ENCODE measurements around the gene FANCC. TPM values are rescaled to one million over a fixed set of nuclear protein-coding genes. Genes with fewer than 3 reads are reported as not detected.

Gene FANCC
- total RNA-seq, 1 experiment from 2014 or later = 44.7 TPM

- Histone ChIP-seq H3K4me2 (no peak overlapping the region), H3F3A (ENCODE audit: insufficient read depth, low read depth) (no peaks in the 10 kb centered on the region), H2AFZ (no peak overlapping the region), H4K20me1 (ENCODE audit: insufficient read depth) (no peaks in the 10 kb centered on the region), H3K79me2 (ENCODE audit: low read depth) (no peaks in the 10 kb centered on the region), H3K36me3 (ENCODE audit: low read depth) (no peaks in the 10 kb centered on the region), H3K9me3 (ENCODE audit: insufficient read depth, low read depth) (no peaks in the 10 kb centered on the region), H3K4me3 (no peak overlapping the region), H3K9me2 (ENCODE audit: insufficient read depth) (no peaks in the 10 kb centered on the region), H3K4me1 (replicated peaks; ENCODE audit: insufficient read depth) (no peaks in the 10 kb centered on the region), H3K27me3 (ENCODE audit: insufficient read depth, low read depth) (no peaks in the 10 kb centered on the region), H3K27ac (no peak overlapping the region)
- no peak for DNase-seq
- ChIA-PET POLR2A (ENCODE audit: unreplicated experiment) (no interaction called here), CTCF (no interaction called here)
- TF ChIP-seq EZH2 (IDR thresholded peaks at IDR 0.05; ENCODE audit: low read depth) = no peak
- BruUV-seq (replicated peaks) = no TSS peak
- intact Hi-C loops (cut with micrococcal nuclease; ENCODE audit: unreplicated experiment) = no loop called here
Observed at GRCh38 chr9:95239071-95239470, 78.4 kb downstream of the FANCC start.

GRCh38 chr9:95237336-95237735, 80.2 kb downstream of the FANCC start:
- Histone ChIP-seq H3K4me3 (no peak overlapping the region), H3K27ac (no peak overlapping the region), H3K79me2 (ENCODE audit: low read depth) (no peaks in the 10 kb centered on the region), H3K36me3 (ENCODE audit: low read depth) (no peaks in the 10 kb centered on the region), H3K9me3 (ENCODE audit: insufficient read depth, low read depth) (no peaks in the 10 kb centered on the region), H3K27me3 (ENCODE audit: insufficient read depth, low read depth) (no peaks in the 10 kb centered on the region), H3K4me1 (replicated peaks; ENCODE audit: insufficient read depth) (no peaks in the 10 kb centered on the region), H4K20me1 (ENCODE audit: insufficient read depth) (no peaks in the 10 kb centered on the region), H3K9me2 (ENCODE audit: insufficient read depth) (no peaks in the 10 kb centered on the region), H3K4me2 (no peak overlapping the region), H2AFZ (no peak overlapping the region), H3F3A (ENCODE audit: insufficient read depth, low read depth) (no peaks in the 10 kb centered on the region)
- intact Hi-C loops (cut with micrococcal nuclease; ENCODE audit: unreplicated experiment) = no loop called here
- DNase-seq = no peak
- BruUV-seq (replicated peaks) = no TSS peak
- CTCF ChIA-PET = no interaction called here
- no peak for TF ChIP-seq CTCF (conservative IDR thresholded peaks at IDR 0.05)
- TF ChIP-seq EZH2 (IDR thresholded peaks at IDR 0.05; ENCODE audit: low read depth) = no peak
- POLR2A ChIA-PET (ENCODE audit: unreplicated experiment) = no interaction called here

- H4K20me1 ChIP-seq (ENCODE audit: insufficient read depth) = no peaks in the 10 kb centered on the region
- H3K79me2 ChIP-seq (ENCODE audit: low read depth) = no peaks in the 10 kb centered on the region
- POLR2A ChIA-PET (ENCODE audit: unreplicated experiment) = no interaction called here
- H3F3A ChIP-seq (ENCODE audit: insufficient read depth, low read depth) = no peaks in the 10 kb centered on the region
- H3K4me1 ChIP-seq (replicated peaks; ENCODE audit: insufficient read depth) = no peaks in the 10 kb centered on the region
- no peaks in the 10 kb centered on the region for H3K9me2 ChIP-seq (ENCODE audit: insufficient read depth)
- H3K27me3 ChIP-seq (ENCODE audit: insufficient read depth, low read depth) = no peaks in the 10 kb centered on the region
- no peak for DNase-seq
- H3K4me3 ChIP-seq = no peak overlapping the region
- H3K9me3 ChIP-seq (ENCODE audit: insufficient read depth, low read depth) = no peaks in the 10 kb centered on the region
- CTCF ChIA-PET = no interaction called here
- TF ChIP-seq EZH2 (IDR thresholded peaks at IDR 0.05; ENCODE audit: low read depth) (no peak), CTCF (conservative IDR thresholded peaks at IDR 0.05) (no peak)
- intact Hi-C loops (cut with micrococcal nuclease; ENCODE audit: unreplicated experiment) = no loop called here
- no peak overlapping the region for H2AFZ ChIP-seq
- no peaks in the 10 kb centered on the region for H3K36me3 ChIP-seq (ENCODE audit: low read depth)
- no peak overlapping the region for H3K27ac ChIP-seq
- H3K4me2 ChIP-seq = no peak overlapping the region
- BruUV-seq (replicated peaks) = no TSS peak
Observed at GRCh38 chr9:95230046-95230445, 87.5 kb downstream of the FANCC start.

GRCh38 chr9:95229230-95229915, 88.1 kb downstream of the FANCC start:
- BruUV-seq (replicated peaks) = no TSS peak
- no peak overlapping the region for H3K27ac ChIP-seq
- H4K20me1 ChIP-seq (ENCODE audit: insufficient read depth) = no peaks in the 10 kb centered on the region
- no peaks in the 10 kb centered on the region for H3K27me3 ChIP-seq (ENCODE audit: insufficient read depth, low read depth)
- intact Hi-C loops (cut with micrococcal nuclease; ENCODE audit: unreplicated experiment) = no loop called here
- H2AFZ ChIP-seq = no peak overlapping the region
- H3K36me3 ChIP-seq (ENCODE audit: low read depth) = no peaks in the 10 kb centered on the region
- H3F3A ChIP-seq (ENCODE audit: insufficient read depth, low read depth) = no peaks in the 10 kb centered on the region
- TF ChIP-seq EZH2 (IDR thresholded peaks at IDR 0.05; ENCODE audit: low read depth) = no peak
- TF ChIP-seq CTCF (conservative IDR thresholded peaks at IDR 0.05) = no peak
- no peaks in the 10 kb centered on the region for H3K4me1 ChIP-seq (replicated peaks; ENCODE audit: insufficient read depth)
- no peaks in the 10 kb centered on the region for H3K9me3 ChIP-seq (ENCODE audit: insufficient read depth, low read depth)
- H3K4me3 ChIP-seq = no peak overlapping the region
- no peaks in the 10 kb centered on the region for H3K9me2 ChIP-seq (ENCODE audit: insufficient read depth)
- no peaks in the 10 kb centered on the region for H3K79me2 ChIP-seq (ENCODE audit: low read depth)
- ChIA-PET POLR2A (ENCODE audit: unreplicated experiment) (no interaction called here), CTCF (no interaction called here)
- H3K4me2 ChIP-seq = no peak overlapping the region
- DNase-seq = no peak
